Retinal pigment epithelial cell (primary cell): ENCODE data around the gene CNTN6.

ENCODE experiments used
- DNase-seq: peaks from one replicate; pipeline ENCODE4 v3.0.0-alpha.2; 2010; ENCODE audit warnings: low read depth
- H3K4me3 ChIP-seq: 2 replicates; pipeline ENCODE4 v1.5.1; 2011; ENCODE audit warnings: mild to moderate bottlenecking, low read length, control low read depth, moderate library complexity
- CTCF ChIP-seq: conservative IDR thresholded peaks from 2 replicates; pipeline ENCODE4 v1.5.1; 2011; ENCODE audit warnings: low read depth, low read length, control low read depth, inconsistent platforms

Gene CNTN6

GRCh38 chr3:1227111-1227510 lies 134.3 kb downstream of the CNTN6 start:
- no peak for TF ChIP-seq CTCF
- H3K4me3 ChIP-seq: no peak overlapping the region
- DNase-seq: no peak

- H3K4me3 ChIP-seq: no peak overlapping the region
- DNase-seq: no peak
- no peak for TF ChIP-seq CTCF
Observed at GRCh38 chr3:1228289-1228688, 135.5 kb downstream of the CNTN6 start.

GRCh38 chr3:1230920-1231319 lies 138.1 kb downstream of the CNTN6 start:
- TF ChIP-seq CTCF: no peak
- DNase-seq: no peak

GRCh38 chr3:1232276-1232675 lies 139.5 kb downstream of the CNTN6 start:
- no peak overlapping the region for H3K4me3 ChIP-seq
- no peak for TF ChIP-seq CTCF
- no peak for DNase-seq

More at GRCh38 chr3:1230920-1231319, 138.1 kb downstream of the CNTN6 start:
- H3K4me3 ChIP-seq: no peak overlapping the region

GRCh38 chr3:1235526-1236120 lies 142.8 kb downstream of the CNTN6 start:
- TF ChIP-seq CTCF: no peak
- H3K4me3 ChIP-seq: no peak overlapping the region
- peak; percentile 69 for DNase-seq

- no peak overlapping the region for H3K4me3 ChIP-seq
- no peak for DNase-seq
- TF ChIP-seq CTCF: peak; percentile 30
Observed at GRCh38 chr3:1251282-1252060, 158.6 kb downstream of the CNTN6 start.

- no peak overlapping the region for H3K4me3 ChIP-seq
- DNase-seq: no peak
- TF ChIP-seq CTCF: no peak
Observed at GRCh38 chr3:1252061-1252430, 159.2 kb downstream of the CNTN6 start.
